Colon (tissue), 2 donors: Measurements from ENCODE around the gene FUS.
"Not testable (repeated sequence)": the region's sequence is repeated elsewhere in the genome, so short reads cannot be mapped to it uniquely, and the experiment has no call there.

ENCODE experiments used
- FAIRE-seq: peaks from 2 replicates; lab custom pipeline; 2012; peaks lifted over from hg19 to GRCh38; lab: Jason Lieb, UNC
- donor health status: control.
- donor health status: control.

FUS gene

GRCh38 chr16:31143694-31144148 is 36.2 kb upstream of the FUS start:
- no peak for FAIRE-seq

GRCh38 chr16:31144418-31144817 is 35.5 kb upstream of the FUS start:
- not testable (repeated sequence) for FAIRE-seq

GRCh38 chr16:31145398-31145990 is 34.4 kb upstream of the FUS start:
- FAIRE-seq, result no peak

- no peak for FAIRE-seq
These were observed 32.4 kb upstream of the FUS start for GRCh38 chr16:31147574-31147973.

- no peak for FAIRE-seq
These were observed 31.6 kb upstream of the FUS start for GRCh38 chr16:31148281-31148728.

GRCh38 chr16:31148896-31149295 is 31.0 kb upstream of the FUS start:
- no peak for FAIRE-seq

- no peak for FAIRE-seq
These were observed 30.6 kb upstream of the FUS start for GRCh38 chr16:31149332-31149731.

- FAIRE-seq, result no peak
These were observed 29.7 kb upstream of the FUS start, which contains the start of gene PRSS36 for GRCh38 chr16:31149894-31150890. PRSS36 (minus strand) TSS chr16:31150066; CDS start chr16:31150035, 31 bp downstream.

GRCh38 chr16:31150976-31151375 is 29.0 kb upstream of the FUS start:
- not testable (repeated sequence) for FAIRE-seq

- FAIRE-seq, result no peak
These were observed 22.8 kb upstream of the FUS start for GRCh38 chr16:31157136-31157535.

- no peak for FAIRE-seq
These were observed 12.6 kb upstream of the FUS start for GRCh38 chr16:31167315-31167714.

GRCh38 chr16:31168848-31169247 is 11.1 kb upstream of the FUS start:
- FAIRE-seq, result no peak

- not testable (repeated sequence) for FAIRE-seq
These were observed 9.9 kb upstream of the FUS start for GRCh38 chr16:31170048-31170447.

- FAIRE-seq, result no peak
These were observed 2.8 kb upstream of the FUS start for GRCh38 chr16:31177136-31177535.

- FAIRE-seq, result no peak
These were observed 656 bp upstream of the FUS start for GRCh38 chr16:31179219-31179746.

- no peak for FAIRE-seq
These were observed 1.3 kb downstream of the FUS start for GRCh38 chr16:31181102-31181830.

GRCh38 chr16:31182391-31182790 is 2.5 kb downstream of the FUS start:
- no peak for FAIRE-seq

GRCh38 chr16:31183432-31184428 is 3.8 kb downstream of the FUS start:
- FAIRE-seq, result no peak

GRCh38 chr16:31184888-31185287 is 4.9 kb downstream of the FUS start:
- no peak for FAIRE-seq

GRCh38 chr16:31185339-31185738 is 5.4 kb downstream of the FUS start:
- FAIRE-seq, result no peak

- FAIRE-seq, result no peak
These were observed 6.2 kb downstream of the FUS start for GRCh38 chr16:31186176-31186575.
